DMS 273 (cell line): ENCODE data around the gene NIPAL4.
A peak's percentile ranks its signal among the peaks of the same experiment; 100 is the strongest.
"Not testable (repeated sequence)": the region's sequence is repeated elsewhere in the genome, so short reads cannot be mapped to it uniquely, and the experiment has no call there.

Experiments used
- DNase-seq: peaks from one replicate; lab custom pipeline; 2025; ENCODE audit not compliant: unreplicated experiment; lab: John Stamatoyannopoulos, UW

The NIPAL4 gene

GRCh38 chr5:157463081-157463480 is 3.1 kb downstream of the NIPAL4 start:
- DNase-seq = no peak

- DNase-seq = no peak
Observed at GRCh38 chr5:157463621-157464518, 3.9 kb downstream of the NIPAL4 start.

GRCh38 chr5:157464519-157465171 is 4.6 kb downstream of the NIPAL4 start:
- DNase-seq = peak; percentile 14

GRCh38 chr5:157468293-157468965 is 8.4 kb downstream of the NIPAL4 start:
- DNase-seq = no peak

- no peak for DNase-seq
Observed at GRCh38 chr5:157469073-157469472, 9.1 kb downstream of the NIPAL4 start.

GRCh38 chr5:157469687-157470086 is 9.7 kb downstream of the NIPAL4 start:
- DNase-seq = no peak

GRCh38 chr5:157470631-157471030 is 10.6 kb downstream of the NIPAL4 start:
- DNase-seq = peak; percentile 48

GRCh38 chr5:157471709-157472108 is 11.7 kb downstream of the NIPAL4 start:
- DNase-seq = peak; percentile 71

- DNase-seq = peak; percentile 85
Observed at GRCh38 chr5:157473383-157474320, 13.6 kb downstream of the NIPAL4 start.

- DNase-seq = no peak
Observed at GRCh38 chr5:157475432-157475831, 15.4 kb downstream of the NIPAL4 start.

GRCh38 chr5:157476702-157477408 is 16.8 kb downstream of the NIPAL4 start:
- DNase-seq = peak; percentile 89

GRCh38 chr5:157477814-157478494 is 17.9 kb downstream of the NIPAL4 start:
- no peak for DNase-seq

GRCh38 chr5:157478726-157479125 is 18.7 kb downstream of the NIPAL4 start:
- no peak for DNase-seq

- DNase-seq = no peak
Observed at GRCh38 chr5:157479166-157479565, 19.2 kb downstream of the NIPAL4 start.

- no peak for DNase-seq
Observed at GRCh38 chr5:157479612-157480510, 19.8 kb downstream of the NIPAL4 start.

GRCh38 chr5:157481265-157481664 is 21.3 kb downstream of the NIPAL4 start:
- DNase-seq = no peak

GRCh38 chr5:157481666-157482065 is 21.7 kb downstream of the NIPAL4 start:
- DNase-seq = no peak

GRCh38 chr5:157482702-157483101 is 22.7 kb downstream of the NIPAL4 start:
- not testable (repeated sequence) for DNase-seq
